ENCODE measurements around the gene OR10A6. TPM values are rescaled to one million over a fixed set of nuclear protein-coding genes. Genes with fewer than 3 reads are reported as not detected.

The OR10A6 gene
- polyA plus RNA-seq, 1 donor: not detected

Other genes starting within 250 kb of the OR10A6 start
- 0.79 TPM for gene OVCH2, start 224.8 kb downstream of the OR10A6 start, polyA plus RNA-seq (ENCODE audit: insufficient read length)
- not detected for gene OR5P2, start 134.3 kb downstream of the OR10A6 start, polyA plus RNA-seq (ENCODE audit: insufficient read length)
- not detected for gene OR5P3, start 100.4 kb downstream of the OR10A6 start, polyA plus RNA-seq (ENCODE audit: insufficient read length)
- gene OR10A3, start 10.4 kb upstream of the OR10A6 start, polyA plus RNA-seq (ENCODE audit: insufficient read length): not detected
- not detected for gene NLRP10, start 34.2 kb upstream of the OR10A6 start, polyA plus RNA-seq (ENCODE audit: insufficient read length)
- gene EIF3F, start 56.1 kb upstream of the OR10A6 start, polyA plus RNA-seq (ENCODE audit: insufficient read length): 481 TPM
- 9.3 TPM for gene TUB, start 149.9 kb upstream of the OR10A6 start, polyA plus RNA-seq (ENCODE audit: insufficient read length)
- 0.25 TPM for gene RIC3, start 237.8 kb upstream of the OR10A6 start, polyA plus RNA-seq (ENCODE audit: insufficient read length)

Measured in hindlimb muscle (tissue), 1 donor.